HG02642 (cell line): ENCODE results near the gene ATPAF1.

Experiments used
- ATAC-seq: cut with Tn5 transposase; IDR thresholded peaks from one replicate; pipeline ENCODE4 v1.9.1; 2021; ENCODE audit warnings: mild to moderate bottlenecking; ENCODE audit not compliant: unreplicated experiment, poor library complexity

Gene ATPAF1

DNA sequence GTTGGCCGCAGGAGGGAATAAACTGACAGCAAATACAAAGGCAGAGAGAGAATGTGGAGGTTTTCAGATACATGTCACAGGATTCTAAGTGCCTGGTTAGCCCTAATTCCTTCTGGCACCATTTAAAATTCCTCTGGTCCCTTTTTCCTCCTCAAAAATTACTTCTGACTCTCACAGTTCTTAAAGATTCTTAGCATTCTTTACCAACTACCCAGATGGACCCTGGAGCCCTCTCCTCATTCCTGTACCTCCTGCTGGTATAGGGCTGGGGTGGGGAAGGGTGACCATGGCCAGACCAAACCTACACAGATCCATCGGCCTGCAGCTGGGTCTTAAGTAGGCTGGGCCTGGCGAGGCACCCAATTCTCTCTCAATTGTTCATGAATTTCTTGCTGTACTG, 71.3 kb downstream of the ATPAF1 start:
- no peak for ATAC-seq

DNA sequence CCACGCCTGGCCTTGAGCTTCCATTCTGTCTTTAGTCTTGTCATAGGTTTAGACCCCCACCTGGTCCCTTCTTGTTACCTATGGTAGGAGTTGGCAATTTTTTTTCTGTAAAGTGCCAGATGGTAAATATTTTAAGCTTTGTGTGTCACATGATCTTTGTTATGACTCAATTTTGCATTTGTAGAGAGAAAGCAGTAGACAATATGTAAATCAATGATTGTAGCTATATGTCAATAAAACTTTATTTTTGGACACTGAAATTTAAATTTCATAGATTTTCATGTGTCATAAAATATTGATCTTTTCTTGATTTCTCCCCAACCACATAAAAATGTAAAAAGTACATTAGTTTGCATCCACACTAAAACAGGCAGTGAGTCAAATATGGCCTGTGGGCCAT, 72.1 kb downstream of the ATPAF1 start:
- no peak for ATAC-seq

DNA sequence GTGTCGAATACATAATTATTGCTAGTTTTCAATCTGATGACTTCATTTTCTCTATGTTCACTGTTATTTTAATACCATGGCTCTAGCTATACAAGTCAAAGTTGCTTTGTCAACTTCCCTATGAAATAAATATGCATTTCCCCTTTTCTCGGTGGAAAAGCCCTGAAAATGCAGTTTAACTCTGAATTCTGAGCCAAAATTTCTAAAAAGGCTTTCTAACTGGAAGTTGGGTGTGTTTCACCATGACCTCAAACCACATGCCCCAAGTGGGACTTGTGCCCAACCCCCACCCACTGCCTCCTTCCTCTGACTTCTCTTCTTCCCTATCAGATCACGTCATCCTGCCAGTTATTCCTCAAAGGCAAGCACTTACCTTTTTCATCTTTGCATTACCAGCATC, 73.0 kb downstream of the ATPAF1 start:
- no peak for ATAC-seq

DNA sequence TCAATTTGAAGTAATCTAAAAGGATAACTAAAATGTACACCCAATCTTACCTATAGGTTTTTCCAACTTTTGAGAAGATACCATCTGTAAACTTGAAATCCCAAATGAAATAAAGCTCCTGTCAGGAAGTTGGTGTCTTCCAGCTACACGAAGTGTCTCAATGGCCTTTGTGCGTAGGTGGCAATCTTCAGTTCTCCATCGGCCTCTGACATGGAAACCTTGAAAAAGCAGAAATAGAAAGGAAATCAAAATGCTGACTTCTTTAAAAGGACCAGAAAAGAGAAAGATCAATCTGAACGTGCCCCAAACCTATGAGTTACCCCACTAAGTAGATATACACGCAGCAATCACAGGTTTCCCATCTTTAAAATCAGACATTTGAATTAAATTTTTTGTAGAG, 74.1 kb downstream of the ATPAF1 start:
- ATAC-seq, result no peak

DNA sequence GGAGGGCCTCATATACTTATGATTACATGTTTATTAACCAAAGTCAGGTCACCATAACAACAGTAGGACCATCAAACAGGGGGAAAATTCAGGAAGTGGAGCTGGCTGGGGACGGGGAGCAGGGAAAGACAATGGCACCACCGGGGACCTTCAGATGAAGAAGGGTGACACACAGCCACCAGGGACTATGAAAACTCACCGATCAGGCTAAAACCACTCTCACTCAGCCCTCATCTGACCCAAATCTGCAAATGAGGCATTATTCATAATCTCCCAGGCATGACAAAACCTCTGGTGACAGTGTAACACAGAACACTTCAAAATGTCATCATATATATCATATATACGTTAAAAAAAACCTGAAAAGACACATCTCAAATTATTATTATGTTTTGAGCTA, 75.3 kb downstream of the ATPAF1 start:
- no peak for ATAC-seq

DNA sequence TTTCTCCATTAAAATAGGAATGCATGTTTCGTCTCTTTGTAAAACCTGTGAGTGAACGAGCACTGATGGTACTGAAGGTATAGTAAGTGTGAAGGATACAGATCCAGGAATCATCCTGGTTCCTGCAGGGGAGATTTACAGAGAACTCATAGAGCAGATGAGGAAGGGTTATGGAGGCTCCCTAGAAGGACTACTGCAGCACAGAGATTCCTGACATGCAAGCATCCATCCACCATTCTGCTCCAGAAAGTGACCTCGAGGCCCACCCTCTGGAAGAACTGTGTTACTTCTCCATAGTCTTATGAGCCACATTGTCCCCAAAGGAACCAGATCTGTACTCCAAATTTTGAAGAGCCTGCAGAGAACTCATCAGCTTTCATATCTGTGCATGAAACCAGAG, 78.6 kb downstream of the ATPAF1 start:
- no peak for ATAC-seq

DNA sequence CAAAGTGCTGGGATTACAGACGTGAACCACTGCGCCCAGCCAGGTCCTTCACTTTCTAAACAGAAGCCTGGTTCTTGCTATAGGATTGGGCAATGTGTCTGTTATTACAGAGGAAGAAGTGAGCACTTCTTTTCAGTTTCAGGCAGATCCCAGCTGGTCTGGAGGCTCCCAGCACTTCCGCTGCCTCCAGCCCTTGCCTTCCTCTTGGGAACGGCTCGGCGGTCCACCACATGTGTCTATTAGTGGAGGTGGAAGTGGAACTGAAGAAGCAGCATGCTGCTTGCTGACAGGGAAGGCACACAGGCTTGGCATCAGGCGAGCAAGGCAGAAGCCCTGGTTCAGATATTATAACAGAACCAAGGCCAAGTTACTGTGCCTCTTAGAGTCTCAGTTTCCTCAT, 81.1 kb downstream of the ATPAF1 start:
- ATAC-seq, result no peak

DNA sequence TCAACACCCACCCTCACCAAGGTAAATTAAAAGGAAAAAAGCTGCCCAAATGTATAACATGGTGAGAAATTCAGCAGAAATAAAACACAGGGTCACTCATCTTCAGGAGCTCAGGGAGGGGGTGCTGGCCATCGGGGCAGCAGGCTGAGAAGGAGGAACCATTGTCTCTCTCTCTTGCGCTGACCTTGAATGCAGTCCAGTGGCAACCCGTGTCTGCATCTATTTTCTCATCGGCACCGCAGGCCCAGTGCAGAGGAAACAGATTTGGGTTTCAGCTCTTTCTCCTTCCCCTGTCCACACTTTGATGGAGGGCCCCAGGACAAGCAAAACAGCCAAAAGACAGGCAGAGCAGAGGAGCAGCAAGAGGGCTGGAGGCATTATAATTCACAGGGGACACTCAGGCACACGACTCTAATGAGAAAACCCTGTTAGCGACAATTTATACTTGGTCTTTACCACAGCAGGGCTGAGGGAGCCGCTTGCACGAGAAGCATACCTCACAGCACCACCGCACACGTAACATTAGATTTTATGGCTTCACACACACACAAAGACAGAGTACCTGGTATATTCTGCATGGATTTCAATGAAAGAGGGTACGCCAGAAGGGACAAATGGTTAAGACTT, 82.7 kb downstream of the ATPAF1 start:
- ATAC-seq, result no peak

DNA sequence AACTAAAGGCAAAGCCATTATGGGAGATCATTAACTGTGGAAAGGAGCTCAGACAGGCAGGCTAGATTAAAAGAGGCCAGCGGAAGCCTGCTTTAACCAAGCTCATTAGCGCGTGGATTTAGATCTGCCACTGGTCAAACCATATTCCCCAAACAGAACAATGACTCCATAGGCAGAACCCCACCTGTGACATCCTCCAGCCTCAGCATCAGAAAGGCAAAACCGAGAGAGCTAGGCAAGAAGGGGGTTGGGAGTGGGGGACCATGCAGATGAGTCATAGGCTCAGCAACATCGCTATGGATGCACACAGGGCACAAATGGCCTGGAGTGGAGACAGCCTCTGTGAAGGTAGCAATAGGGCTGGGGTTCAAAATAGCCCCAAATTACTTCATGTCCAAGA, 84.7 kb downstream of the ATPAF1 start:
- no peak for ATAC-seq

DNA sequence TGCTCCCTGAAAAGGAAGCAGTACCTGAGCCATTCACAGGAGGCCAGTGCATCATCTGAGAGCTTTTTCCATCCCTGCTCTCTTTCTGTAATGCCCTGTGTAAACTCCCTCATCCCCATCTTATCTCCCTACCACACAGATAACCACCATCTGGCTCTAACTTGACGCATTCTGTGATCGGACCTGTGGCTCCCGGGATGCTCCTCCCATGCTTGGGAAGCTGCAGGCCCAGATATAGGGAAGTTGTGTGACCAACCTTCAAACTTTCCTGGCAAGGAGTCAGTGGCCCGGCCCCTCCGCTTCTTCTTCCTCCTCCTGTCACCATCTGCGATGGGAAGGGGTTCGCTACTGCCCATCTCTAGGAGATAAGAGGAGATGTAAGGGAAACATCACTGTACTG, 85.2 kb downstream of the ATPAF1 start:
- no peak for ATAC-seq
